ENCODE measurements around the gene AQP9.
"Not testable (repeated sequence)": the region's sequence is repeated elsewhere in the genome, so short reads cannot be mapped to it uniquely, and the experiment has no call there.

Gene AQP9

DNA sequence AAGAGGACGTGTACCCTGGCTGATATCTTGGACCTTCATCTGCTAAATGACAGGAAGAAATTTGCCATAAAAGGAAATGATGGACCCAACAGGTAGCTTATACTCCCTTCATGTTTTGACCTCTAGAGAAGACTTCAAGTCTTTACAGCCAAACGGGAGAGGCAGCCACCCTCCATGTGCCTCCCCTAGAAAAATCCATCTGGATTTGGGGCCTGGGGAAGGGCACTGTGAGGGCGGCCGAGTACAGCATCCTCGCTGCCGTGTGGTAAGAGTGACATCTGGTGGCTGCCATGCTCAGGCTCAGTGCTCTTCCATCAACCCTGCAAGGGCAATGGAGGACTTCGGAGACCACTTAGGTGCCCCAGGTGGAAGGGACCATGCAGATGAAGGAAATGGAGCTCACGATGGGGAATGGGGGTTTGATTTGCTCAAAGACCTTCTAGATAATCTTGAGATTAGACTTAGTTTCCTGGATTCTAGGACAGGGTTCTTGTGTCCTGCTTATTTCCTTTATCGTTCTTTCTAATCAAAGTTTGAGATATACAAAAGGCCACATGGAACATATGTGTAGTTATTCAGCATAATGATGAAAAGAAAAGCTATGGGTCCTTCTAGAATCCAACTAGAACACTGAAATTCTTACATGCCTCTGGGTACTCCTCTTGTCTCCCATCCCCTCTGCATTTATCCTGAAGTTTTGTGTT lies 44.4 kb downstream of the AQP9 start:
- peak; percentile 45 for DNase-seq (ENCODE audit: low spot score)

DNA sequence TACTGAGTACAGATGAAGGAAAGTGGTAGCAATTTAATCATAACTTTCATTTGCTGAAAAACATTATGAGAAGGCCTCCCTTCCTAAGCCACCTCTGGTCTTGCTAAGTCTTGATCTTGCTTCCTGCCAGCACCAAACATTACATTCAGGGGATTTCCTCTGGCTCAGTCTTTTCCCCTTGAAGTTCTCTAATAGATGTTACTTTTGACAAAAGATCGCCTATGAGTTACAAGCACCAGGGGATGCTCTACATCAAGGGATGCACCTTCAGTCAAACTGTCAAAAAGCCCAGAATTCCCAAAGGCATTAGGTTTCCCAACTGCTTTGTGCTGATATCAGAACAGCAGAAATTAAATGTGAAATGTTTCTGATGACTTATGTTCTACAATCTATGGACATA lies 47.3 kb downstream of the AQP9 start:
- DNase-seq (ENCODE audit: low spot score): no peak

DNA sequence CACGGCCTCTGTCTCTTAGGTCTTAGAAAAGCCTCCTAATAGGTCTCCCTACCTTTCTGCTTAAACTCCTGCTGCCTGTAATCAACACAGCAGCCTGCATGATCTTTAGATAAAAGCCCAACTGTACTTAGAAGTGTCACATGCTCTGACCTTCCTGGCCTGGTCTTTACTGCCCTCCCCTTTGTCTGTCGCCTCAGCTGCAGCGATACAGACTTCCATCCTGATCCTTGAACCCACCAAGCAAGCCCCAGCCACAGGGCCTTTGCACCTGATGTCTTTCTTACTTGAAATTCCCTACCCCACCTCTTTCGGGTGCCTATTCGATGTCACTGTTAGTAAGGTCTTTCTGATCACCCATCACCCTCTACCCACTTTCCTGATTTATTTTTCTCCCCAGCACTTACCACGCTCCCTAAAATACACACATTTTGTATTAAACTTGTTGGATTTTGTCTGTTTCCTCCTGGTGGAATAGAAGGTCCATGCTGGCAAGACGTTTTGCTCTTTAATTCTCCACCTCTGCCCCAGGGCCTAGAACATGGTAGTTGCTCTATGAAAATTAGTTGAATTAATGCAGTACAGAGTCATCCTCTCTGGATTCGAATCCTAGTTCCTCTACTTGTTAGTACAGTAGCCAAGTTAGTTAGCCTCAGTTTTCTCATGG lies 51.1 kb downstream of the AQP9 start:
- no peak for DNase-seq (ENCODE audit: low spot score)

DNA sequence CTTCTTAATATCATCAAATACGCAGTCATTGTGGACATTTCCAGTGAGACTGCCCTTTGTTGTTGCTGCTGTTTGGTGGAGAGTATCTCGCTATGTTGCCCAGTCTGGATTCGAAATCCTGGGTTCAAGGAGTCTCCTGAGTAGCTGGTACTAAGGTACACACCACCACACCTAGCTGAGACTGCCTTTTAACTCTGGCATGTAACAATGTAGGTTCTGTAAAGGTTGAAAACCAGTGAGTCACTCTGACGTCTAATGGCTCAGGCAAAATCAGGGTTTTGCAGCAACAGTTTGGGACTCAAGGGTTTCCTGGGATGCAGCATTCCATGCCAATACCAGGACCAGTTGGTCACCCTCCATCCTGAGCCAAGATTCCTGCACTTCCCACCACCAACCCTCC lies 52.2 kb downstream of the AQP9 start:
- DNase-seq (ENCODE audit: low spot score): no peak

DNA sequence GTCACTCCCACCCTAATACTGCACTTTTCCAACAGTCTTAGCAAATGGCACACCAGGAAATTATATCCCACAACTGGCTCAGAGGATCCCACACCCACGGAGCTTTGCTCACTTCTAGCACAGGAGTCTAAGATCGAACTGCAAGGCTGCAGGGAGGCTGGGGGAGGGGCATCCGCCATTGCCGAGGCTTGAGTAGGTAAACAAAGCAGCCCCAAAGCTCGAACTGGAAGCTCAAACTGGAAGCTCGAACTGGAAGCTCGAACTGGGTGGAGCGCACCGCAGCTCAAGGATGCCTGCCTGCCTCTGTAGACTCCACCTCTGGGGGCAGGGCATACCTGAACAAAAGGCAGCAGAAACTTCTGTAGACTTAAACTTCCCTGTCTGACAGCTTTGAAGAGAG lies 55.5 kb downstream of the AQP9 start:
- not testable (repeated sequence) for DNase-seq (ENCODE audit: low spot score)

DNA sequence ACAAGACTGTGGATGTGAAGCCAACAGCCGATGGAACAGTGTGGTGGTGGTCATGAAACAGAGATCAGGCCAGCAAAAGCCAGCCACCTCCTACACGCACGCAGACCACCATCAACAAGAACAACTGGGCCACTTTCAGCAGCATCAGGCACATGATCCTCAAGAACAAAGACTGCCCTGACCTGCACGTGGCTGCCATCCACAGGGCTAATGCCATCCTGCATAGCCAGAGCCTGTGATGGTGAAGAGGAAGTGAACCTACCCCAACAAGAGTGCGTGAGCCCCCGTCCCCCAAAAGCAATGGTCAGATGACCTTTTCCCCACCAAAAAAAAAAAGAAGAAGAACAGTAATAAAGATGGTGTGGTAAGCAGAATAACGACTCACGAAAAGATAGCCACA lies 62.6 kb downstream of the AQP9 start:
- no peak for DNase-seq (ENCODE audit: low spot score)

DNA sequence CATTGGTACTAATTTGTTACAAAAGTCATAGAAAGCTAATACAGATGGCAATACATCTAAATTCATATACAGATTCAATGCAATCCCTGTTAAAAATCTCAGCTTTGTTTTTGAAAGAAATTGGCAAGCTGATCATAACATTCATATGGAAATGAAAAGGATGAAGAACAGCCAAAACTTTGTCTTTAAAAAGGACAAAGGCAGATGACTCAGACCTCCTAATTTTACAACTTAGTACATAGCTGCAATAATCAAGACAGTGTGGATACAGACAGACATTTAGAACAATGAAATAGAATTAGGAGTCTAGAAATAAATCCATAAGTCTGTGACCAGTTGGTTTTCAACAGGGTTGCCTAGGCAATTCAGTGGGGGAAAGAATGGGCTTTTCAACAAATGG lies 63.3 kb downstream of the AQP9 start:
- DNase-seq (ENCODE audit: low spot score): no peak

DNA sequence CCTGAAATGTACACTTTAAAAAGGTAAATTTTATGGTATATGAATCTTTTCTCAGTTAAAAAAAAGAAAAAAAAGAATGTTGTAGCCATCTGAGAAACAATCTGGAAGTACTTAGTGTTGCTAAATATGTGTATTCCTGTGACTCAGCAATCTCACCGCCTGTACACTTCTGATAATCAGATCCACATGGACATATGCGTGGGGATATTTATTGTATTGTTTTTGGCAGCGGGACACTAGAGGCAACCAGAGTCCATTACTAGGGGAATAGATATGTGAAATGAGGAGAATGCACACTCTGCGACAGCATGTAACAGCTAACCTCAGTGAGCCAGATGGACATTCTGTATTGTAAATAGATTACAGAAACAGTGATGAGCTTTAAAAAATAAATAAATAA lies 65.4 kb downstream of the AQP9 start:
- no peak for DNase-seq (ENCODE audit: low spot score)

DNA sequence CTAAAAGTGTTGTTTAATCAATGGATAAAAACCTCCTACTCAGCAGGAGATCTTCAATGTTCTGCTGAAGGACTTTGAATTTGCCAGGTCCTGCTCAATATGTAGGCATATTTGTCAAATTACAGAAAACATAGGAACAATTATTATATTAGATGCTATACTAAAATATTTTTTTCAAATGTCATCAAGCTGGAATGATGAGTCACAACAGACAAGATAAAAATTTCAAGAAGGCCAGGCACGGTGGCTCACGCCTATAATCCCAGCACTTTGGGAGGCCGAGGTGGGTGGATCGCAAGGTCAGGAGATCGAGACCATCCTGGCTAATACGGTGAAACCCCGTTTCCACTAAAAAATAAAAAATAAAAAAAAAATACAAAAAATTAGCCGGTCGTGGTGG lies 68.0 kb downstream of the AQP9 start:
- DNase-seq (ENCODE audit: low spot score): no peak

DNA sequence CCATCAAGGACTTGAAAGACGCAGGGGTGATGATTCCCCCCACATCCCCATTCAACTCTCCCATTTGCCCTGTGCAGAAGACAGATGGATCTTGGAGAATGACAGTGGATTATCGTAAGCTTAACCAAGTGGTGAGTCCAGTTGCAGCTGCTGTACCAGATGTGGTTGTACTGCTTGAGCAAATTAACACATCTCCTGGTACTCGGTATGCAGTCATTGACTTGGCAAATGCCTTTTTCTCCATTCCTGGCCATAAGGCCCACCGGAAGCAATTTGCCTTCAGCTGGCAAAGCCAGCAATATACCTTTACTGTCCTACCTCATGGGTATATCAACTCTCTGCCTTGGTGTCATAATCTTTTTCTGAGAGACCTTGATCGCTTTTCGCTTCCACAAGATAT lies 70.0 kb downstream of the AQP9 start:
- DNase-seq (ENCODE audit: low spot score): not testable (repeated sequence)

DNA sequence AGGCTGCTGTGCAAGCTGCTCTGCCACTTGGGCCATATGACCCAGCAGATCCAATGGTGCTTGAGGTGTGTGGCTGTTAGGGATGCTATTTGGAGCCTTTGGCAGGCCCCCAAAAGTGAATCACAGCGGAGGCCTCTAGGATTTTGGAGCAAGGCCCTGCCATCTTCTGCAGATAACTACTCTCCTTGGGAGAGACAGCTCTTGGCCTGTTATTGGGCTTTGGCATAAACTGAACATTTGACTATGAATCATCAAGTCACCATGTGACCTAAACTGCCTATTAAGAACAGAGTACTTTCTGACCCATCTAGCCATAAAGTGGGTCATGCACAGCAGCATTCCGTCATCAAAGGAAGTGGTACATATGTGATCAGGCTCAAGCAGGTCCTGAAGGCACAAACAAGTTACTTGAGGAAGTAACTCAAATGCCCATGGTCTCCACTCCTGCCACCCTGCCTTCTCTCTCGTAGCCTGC lies 70.9 kb downstream of the AQP9 start:
- not testable (repeated sequence) for DNase-seq (ENCODE audit: low spot score)

DNA sequence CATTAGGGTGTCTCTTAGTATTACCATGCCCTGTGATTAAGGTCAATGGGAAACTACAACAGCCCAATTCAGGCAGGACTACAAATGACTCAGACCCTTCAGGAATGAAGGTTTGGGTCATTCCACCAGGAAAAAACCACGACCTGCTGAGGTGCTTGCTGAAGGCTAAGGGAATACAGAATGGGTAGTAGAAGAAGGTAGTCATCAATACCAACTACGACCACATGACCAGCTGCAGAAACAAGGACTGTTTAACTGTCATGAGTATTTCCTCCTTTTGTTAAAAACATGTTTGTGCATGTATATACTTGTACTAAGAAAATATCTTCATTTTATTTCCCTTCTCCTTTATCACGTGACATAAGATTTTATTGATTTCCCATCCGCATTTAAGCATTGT lies 71.8 kb downstream of the AQP9 start:
- DNase-seq (ENCODE audit: low spot score): not testable (repeated sequence)

DNA sequence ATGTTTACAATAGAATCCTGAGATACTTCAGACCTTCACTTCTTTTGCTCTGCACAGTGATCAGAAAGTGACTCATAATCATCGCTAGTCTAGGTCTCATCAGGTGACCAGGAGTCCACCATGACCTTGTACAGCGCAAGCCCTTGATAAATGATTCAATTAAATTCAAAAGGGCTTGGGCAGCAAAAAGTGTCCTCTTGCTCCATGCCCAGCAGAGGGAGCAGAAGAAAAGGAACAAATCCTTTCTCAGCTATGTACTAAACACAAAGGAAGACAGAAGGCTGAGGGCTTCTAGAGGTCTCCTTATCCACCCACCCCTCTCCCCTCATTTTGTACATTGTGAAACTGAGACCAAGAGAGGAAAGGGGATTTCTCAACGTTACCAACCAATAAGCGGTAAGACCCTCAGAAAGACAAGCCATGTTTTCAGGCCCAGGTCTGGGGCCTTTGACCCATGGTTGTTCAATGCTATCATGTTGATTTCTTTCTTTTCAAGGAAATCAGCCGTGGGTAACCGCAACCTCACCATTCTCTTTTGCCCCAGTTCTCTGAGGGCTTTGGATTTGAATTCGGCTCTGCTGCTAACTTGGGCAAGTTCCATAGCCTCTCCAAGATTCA lies 74.8 kb downstream of the AQP9 start:
- peak; percentile 74 for DNase-seq (ENCODE audit: low spot score)

DNA sequence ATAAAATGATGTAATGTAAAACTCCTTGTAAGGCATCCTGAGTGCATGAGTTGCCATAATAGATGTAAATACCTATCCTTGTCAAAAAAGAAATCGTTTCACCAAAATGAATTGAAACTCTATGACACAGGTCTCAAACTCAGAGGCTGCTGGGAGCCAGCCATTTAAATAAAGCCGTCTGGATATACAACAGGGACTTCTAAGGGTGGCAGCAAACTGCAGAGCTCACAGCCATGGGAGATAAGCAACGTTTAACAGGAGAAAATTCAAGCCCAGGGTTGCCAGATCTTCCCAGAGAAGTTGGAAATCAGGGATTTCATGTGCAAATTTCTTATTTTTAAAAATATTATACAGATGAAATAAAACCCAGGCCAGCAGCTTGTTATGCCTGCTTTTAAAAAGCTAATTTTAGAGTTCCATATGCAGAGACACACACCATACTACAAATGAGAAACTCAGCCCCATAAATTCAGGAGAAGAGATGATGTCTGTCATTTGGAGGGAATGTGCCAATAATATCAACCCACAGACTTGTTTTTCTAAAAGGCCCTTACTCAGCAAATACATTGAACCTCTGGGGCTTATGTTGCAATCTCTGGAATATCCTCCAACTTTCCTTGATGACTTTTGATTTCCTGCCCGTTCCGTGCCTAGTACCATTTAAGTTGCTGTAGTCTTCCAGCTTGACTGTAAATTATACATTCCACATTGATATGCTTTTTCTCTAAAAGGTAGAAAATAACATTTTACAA lies 75.6 kb downstream of the AQP9 start:
- no peak for DNase-seq (ENCODE audit: low spot score)

DNA sequence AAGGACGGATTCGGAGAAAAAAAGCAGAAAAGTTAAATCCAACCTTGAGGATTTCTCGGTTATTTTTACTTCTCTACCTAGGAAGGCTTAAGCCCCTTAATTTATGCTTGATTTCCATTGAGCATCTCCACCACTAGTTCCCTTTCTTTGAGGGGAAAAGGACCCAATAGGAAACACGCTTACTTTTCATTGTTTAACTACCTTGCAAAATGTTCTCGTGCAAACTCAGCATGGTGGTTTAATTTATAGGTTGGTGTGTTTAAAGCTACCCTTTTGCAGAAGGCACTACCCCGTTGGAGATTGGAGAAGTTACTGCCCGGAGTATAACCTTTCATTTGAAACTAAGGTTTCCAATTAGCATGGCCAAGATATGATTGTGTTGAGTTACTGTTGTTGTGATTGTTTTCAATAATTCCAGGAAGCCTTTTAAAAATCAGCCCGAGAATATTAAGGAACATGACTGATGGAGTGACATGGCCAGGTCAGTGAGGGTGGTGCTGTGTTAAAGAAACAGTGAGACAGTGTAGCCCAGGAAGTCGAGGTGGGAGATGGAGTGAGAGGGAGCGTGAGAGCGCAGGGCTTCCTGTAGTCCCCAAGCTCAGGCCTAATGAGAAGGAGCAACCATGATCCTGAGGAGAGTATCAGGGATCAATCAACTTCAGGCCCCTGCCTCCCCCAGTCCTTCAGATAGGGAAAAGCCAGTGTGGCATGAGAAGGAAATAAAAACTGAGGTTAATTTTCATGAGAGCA lies 76.6 kb downstream of the AQP9 start:
- DNase-seq (ENCODE audit: low spot score): no peak

DNA sequence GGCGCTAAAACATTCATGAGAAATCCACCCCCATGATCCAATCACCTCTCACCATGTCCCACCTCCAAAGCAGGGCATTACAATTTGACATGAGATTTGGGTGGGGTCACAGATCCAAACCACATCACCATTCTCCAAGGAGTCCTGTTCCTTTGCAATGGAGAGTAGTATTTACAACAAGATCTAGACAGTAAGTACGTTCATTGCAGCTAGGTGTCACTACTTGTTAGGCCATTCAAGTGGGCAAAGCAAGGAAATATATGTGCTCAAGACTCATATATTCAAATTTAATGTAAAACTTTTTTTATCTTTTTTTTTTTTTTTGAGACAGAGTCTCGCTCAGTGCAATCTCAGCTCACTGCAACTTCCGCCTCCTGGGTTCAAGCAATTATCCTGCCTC lies 79.3 kb downstream of the AQP9 start:
- no peak for DNase-seq (ENCODE audit: low spot score)

DNA sequence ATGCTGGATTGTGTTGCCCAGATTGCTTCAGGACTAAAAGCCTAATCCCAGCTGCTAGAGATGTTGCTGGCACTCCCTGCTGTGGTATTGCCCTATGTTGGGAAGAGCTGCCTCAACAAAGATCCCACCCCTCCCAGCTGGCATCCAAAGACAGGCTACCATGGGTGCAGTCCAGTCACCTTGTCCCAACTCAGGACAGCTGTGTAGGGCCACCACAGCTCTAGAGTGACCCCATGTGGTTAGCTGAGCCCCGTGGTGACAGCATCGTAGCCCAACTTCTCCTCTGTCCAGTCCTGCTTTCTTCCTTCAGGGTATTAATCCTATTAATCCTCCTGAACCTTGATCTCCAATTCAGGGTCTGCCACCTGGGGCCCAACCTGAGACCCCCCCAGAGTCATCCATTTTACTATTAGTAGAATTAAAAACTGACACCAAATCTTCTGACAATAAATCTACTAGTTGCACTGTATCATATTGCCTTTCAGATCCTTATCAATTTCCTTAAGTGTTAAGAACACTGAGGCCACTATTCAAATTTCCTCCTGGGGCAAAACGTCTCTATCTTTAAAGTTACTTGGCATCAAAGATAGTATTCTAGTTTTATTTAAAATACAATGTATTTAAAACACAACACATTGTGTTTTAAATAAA lies 83.5 kb downstream of the AQP9 start:
- DNase-seq (ENCODE audit: low spot score): no peak

DNA sequence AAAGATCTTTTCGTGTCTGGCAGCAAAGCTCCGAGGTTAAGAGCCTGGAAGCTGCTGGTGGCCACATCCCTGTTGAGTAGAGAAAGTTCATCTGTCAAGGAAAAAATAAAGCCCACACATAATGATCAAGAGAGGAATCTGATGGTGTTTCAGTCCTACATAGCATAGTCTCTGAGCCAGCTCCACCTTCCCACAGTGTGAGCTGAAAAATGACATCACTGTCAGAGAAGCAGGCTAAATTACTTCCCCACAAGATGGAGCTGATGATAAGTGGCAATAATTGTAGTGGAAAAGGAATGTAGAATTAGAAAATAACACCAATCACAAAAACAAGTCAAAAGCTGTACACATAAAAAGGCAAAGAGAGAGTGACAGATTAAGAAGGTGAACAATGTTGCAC lies 84.5 kb downstream of the AQP9 start:
- no peak for DNase-seq (ENCODE audit: low spot score)

DNA sequence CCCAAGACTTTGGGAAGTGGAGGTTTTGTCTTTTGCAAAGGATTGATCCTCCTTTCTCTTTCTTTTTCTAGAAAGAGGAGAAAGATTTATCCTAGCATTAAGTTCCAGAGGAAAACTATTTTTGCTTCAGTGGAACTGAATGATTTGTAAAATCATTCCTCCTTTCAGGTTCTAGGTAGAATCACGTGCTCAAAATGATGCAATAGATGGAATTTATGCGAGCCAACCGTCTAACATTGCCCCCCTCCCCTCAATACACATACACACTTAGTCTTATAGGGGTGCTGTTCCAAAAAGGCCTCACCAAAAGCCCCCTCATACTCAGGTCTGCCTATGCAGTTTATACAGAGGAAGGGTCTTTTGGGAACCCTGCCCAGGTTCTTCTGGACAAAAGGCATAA lies 85.3 kb downstream of the AQP9 start:
- no peak for DNase-seq (ENCODE audit: low spot score)

DNA sequence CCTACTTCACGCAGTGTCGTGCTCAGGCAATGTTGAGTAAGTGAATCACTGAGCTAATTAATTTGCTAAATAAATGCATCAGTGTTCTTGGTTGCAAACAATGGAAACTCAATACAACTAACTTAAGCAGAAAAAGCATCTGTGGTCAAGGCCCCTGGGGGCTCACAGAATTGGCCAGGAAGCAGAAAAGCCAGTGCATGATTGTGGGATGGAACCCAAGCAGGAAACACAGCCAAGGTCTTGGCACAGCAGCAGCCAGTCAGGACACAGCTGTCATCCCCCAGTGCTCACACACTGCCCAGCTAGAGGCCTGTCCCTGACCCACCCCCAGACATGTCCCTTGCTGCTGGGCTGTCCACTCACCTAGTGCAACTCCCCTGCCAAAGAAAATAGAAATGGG lies 85.9 kb downstream of the AQP9 start:
- peak; percentile 32 for DNase-seq (ENCODE audit: low spot score)

Measured in pons (tissue), 1 donor.